Thyroid gland (tissue), 4 donors: ENCODE data around the gene ARHGDIG.

Experiments
- POLR2A ChIP-seq, 2 donors: fragments of 450-650 bp; IDR thresholded peaks; one replicate each; pipeline ENCODE4 v1.6.1; 2017; ENCODE audit warnings: antibody characterized with exemption in 2 of 2, mild to moderate bottlenecking in 2 of 2, moderate library complexity in 1 of 2
- TF ChIP-seq, protein P1 (sequence below), 6 experiments: fragments of 200-600 bp in 3 of 6; fragments of 450-650 bp in 3 of 6; sonication (generic) in 3 of 6; IDR thresholded peaks; one replicate each; pipeline ENCODE4 v1.5.1; 2016 to 2019; ENCODE audit warnings: antibody characterized with exemption in 6 of 6, mild to moderate bottlenecking in 2 of 6, inconsistent platforms in 1 of 6, moderate library complexity in 1 of 6

DNA sequence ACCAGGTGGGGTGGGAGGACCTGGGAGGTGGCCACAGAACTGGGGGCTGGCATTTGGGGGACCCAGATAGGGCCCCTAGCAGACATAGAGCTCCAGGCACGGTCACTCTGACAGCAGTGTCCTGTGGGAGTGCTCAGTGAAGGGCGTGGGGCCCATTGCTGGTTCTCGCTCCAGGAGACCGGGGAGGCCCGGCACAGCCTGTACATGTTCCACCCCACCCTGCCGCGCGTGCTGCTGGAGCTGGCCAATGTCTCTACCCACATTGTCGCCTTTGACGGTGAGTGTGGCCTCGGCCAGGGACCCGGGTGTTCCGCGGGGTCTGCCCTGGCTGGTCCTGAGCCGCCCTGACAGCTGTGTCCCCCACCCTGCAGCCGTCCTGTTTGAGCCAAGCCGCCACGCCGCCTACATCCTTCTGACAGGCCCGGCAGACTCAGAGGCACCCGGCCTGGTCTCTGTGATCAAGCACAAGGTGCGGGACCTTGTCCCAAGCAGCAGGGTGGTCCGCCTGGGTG is 15.9 kb upstream of the ARHGDIG start:
- TF ChIP-seq, protein P1, sequence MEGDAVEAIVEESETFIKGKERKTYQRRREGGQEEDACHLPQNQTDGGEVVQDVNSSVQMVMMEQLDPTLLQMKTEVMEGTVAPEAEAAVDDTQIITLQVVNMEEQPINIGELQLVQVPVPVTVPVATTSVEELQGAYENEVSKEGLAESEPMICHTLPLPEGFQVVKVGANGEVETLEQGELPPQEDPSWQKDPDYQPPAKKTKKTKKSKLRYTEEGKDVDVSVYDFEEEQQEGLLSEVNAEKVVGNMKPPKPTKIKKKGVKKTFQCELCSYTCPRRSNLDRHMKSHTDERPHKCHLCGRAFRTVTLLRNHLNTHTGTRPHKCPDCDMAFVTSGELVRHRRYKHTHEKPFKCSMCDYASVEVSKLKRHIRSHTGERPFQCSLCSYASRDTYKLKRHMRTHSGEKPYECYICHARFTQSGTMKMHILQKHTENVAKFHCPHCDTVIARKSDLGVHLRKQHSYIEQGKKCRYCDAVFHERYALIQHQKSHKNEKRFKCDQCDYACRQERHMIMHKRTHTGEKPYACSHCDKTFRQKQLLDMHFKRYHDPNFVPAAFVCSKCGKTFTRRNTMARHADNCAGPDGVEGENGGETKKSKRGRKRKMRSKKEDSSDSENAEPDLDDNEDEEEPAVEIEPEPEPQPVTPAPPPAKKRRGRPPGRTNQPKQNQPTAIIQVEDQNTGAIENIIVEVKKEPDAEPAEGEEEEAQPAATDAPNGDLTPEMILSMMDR (IDR thresholded peaks at IDR 0.05): no peak
- TF ChIP-seq POLR2A (IDR thresholded peaks at IDR 0.05): no peak
